K562 (cell line): ENCODE results near the gene CAMK2B. TPM values are rescaled to one million over a fixed set of nuclear protein-coding genes. Genes with fewer than 3 reads are reported as not detected.

Experiments used
- CREB5 ChIP-seq: fragments of 250-450 bp; sonication (Bioruptor Pico); IDR thresholded peaks from 2 replicates; pipeline ENCODE4 v1.5.0; 2020; ENCODE audit warnings: mild to moderate bottlenecking
- POLR3G ChIP-seq: IDR thresholded peaks from 2 replicates; pipeline ENCODE4 v1.6.1; 2011; ENCODE audit not compliant: insufficient read length, insufficient replicate concordance; ENCODE audit errors: extremely low read depth
- polyA plus RNA-seq, 8 experiments: library from polyadenylated mRNA; depleted of rRNA in 4 of 8; stranded (reverse) in 5 of 8; unstranded in 3 of 8; fragments of >200 nt; fragmentation: Nextera tagmentation in 2 of 8; fragmentation: Illumina TruSeq in 1 of 8; extraction: Ambion mirVana in 2 of 8; extraction: Trizol in 1 of 8; gene quantifications; 2 replicates each; pipeline versions ENCODE4 v1.2.1 to v1.2.3, GENCODE V29; 2011 to 2014; ENCODE audit warnings: inconsistent platforms in 1 of 8, missing spikeins in 1 of 8
- total RNA-seq, 7 experiments: library from RNA; depleted of rRNA in 6 of 7; stranded (reverse); fragments of >200 nt in 6 of 7; fragmentation: Illumina TruSeq in 2 of 7; extraction: Trizol in 2 of 7; gene quantifications; 2 replicates each; pipeline versions ENCODE4 v1.2.1 to v1.2.3, GENCODE V29; 2011 to 2021; ENCODE audit warnings: low replicate concordance in 1 of 7
- TF ChIP-seq, protein P1 (sequence below), 2 experiments: fragments of 450-650 bp in 1 of 2; sonication (generic) in 1 of 2; formaldehyde crosslinking in 1 of 2; IDR thresholded peaks in 1 of 2; conservative IDR thresholded peaks in 1 of 2; 2 replicates each; pipeline versions ENCODE4 v1.6.1 to v1.8.1; 2016 to 2023; ENCODE audit warnings: mild to moderate bottlenecking in 2 of 2, moderate library complexity in 2 of 2, inconsistent platforms in 1 of 2, missing genetic modification reagents in 1 of 2
- TF ChIP-seq, protein P2 (sequence below): fragments of 450-650 bp; IDR thresholded peaks from 2 replicates; pipeline ENCODE4 v1.6.1; 2016; ENCODE audit warnings: low read depth, mild to moderate bottlenecking, moderate library complexity

The CAMK2B gene
- total and polyA plus RNA-seq, 9 of the 15 experiments (the other 6 are each of a cell fraction or from before 2014, with no cell fraction given), result 0.04 to 0.09 (median 0.05) TPM; not detected in 4

GRCh38 chr7:44188480-44189225 lies 136.7 kb downstream of the CAMK2B start (continued):
- TF ChIP-seq, protein P1, sequence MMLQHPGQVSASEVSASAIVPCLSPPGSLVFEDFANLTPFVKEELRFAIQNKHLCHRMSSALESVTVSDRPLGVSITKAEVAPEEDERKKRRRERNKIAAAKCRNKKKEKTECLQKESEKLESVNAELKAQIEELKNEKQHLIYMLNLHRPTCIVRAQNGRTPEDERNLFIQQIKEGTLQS (IDR thresholded peaks at IDR 0.05), result no peak
- TF ChIP-seq, protein P1 (CRISPR knock-in tag; conservative IDR thresholded peaks at IDR 0.05), result no peak
- TF ChIP-seq POLR3G (no peak), CREB5 (no peak)
- TF ChIP-seq, protein P2, sequence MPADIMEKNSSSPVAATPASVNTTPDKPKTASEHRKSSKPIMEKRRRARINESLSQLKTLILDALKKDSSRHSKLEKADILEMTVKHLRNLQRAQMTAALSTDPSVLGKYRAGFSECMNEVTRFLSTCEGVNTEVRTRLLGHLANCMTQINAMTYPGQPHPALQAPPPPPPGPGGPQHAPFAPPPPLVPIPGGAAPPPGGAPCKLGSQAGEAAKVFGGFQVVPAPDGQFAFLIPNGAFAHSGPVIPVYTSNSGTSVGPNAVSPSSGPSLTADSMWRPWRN, result no peak
